Coronary artery (tissue), 2 donors: ENCODE results near the gene FYCO1.

Experiments used
- DNase-seq: peaks from one replicate; pipeline ENCODE4 v3.0.0-alpha.2; 2017; ENCODE audit warnings: low spot score
- H3K27ac ChIP-seq, 2 donors: fragments of 200-600 bp; sonication (generic); one replicate each; pipeline ENCODE4 v1.5.1; 2016 to 2019
- H3K4me3 ChIP-seq: fragments of 200-600 bp; sonication (generic); 2 replicates; pipeline ENCODE4 v1.5.1; 2016; ENCODE audit warnings: mild to moderate bottlenecking, moderate library complexity
- CTCF ChIP-seq: fragments of 200-600 bp; sonication (generic); IDR thresholded peaks from one replicate; pipeline ENCODE4 v1.5.1; 2019; ENCODE audit warnings: antibody characterized with exemption

FYCO1 gene

GRCh38 chr3:45955017-45955647, 40.5 kb downstream of the FYCO1 start:
- TF ChIP-seq CTCF = no peak
- DNase-seq = no peak
- no peak overlapping the region for H3K27ac ChIP-seq
- H3K4me3 ChIP-seq = no peak overlapping the region

- DNase-seq = no peak
- no peak overlapping the region for H3K4me3 ChIP-seq
- H3K27ac ChIP-seq = no peak overlapping the region
- TF ChIP-seq CTCF = no peak
Measured at GRCh38 chr3:45954306-45954705, 41.3 kb downstream of the FYCO1 start.

GRCh38 chr3:45953536-45953935, 42.1 kb downstream of the FYCO1 start:
- DNase-seq = no peak
- no peak for TF ChIP-seq CTCF
- Histone ChIP-seq H3K27ac (no peak overlapping the region), H3K4me3 (no peak overlapping the region)

GRCh38 chr3:45952456-45952855, 43.2 kb downstream of the FYCO1 start:
- TF ChIP-seq CTCF = no peak
- Histone ChIP-seq H3K4me3 (no peak overlapping the region), H3K27ac (no peak overlapping the region)
- DNase-seq = peak; percentile 43

- no peak for TF ChIP-seq CTCF
- no peak overlapping the region for H3K4me3 ChIP-seq
- DNase-seq = no peak
- peak overlapping the region in 1 of 2 donors; percentile 13 for H3K27ac ChIP-seq
Measured at GRCh38 chr3:45951946-45952345, 43.7 kb downstream of the FYCO1 start.

- peak overlapping the region in 1 of 2 donors; percentile 61 for H3K27ac ChIP-seq
- H3K4me3 ChIP-seq = no peak overlapping the region
- DNase-seq = no peak
- no peak for TF ChIP-seq CTCF
Measured at GRCh38 chr3:45950686-45951600, 44.7 kb downstream of the FYCO1 start.

GRCh38 chr3:45950131-45950530, 45.5 kb downstream of the FYCO1 start:
- Histone ChIP-seq H3K4me3 (no peak overlapping the region), H3K27ac (peak overlapping the region in 1 of 2 donors; percentile 61)
- no peak for DNase-seq
- no peak for TF ChIP-seq CTCF
